CD1c-positive myeloid dendritic cell (primary cell): Measurements from ENCODE around the gene DCAF4.
"Not testable (repeated sequence)": the region's sequence is repeated elsewhere in the genome, so short reads cannot be mapped to it uniquely, and the experiment has no call there.

ENCODE experiments used
- DNase-seq: peaks from one replicate; pipeline ENCODE4 v3.0.0-alpha.2; 2016; ENCODE audit errors: extremely low spot score

Gene DCAF4

DNA sequence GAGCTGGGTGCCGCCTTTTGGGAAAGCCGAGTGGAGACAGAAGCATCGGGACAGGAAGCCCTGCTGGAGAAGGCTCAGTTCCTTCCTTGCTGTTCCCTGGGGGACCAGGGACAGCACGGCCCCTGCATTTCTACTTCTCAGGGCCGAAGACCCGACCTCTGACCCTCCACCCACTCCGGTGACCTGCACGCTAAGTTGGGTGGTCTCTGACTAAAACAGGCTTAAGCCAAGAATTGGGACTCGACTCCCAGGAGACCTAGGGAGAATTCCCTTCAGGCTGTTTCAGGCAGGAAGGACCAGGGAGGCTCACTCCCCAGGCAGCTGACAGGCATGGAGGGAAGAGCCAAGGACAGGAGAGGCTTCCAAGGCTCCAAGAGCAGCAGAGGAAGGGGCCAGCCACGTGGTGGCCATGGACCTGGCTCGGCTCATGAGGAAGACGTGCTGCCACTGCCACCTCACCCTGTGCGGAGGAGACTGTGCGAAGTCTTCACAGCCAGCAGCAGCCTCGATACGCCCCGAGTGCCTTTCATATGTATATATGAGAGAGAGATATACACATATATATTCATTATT, 43.9 kb downstream of the DCAF4 start:
- no peak for DNase-seq

DNA sequence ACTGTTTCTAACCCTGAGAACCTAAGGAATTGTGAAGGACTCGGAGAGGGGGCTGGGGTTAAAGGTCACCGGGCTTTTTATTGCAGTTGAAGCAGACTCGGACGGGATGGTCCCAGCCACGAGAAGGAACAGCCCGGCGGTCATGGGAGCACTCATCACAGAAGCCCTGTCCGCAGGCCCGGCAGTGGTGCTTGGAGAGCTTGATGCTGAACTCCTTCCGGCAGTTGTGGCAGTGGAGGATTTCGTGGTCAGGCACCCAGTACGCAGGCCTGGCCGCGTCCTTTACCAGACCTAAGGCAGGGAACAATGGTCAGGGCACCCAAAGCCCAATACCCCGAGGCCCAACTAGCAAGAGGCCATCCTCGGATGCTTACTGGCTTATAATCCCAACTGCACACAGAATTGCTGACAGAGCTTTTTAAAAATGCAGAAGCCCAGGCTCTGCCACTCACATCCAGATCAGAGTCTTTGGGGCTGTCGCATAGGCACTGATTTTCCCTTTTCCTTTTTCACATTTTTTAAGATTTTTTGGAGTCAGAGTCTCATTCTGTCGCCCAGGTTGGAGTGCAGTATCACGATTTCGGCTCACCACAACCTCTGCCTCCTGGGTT, 44.7 kb downstream of the DCAF4 start:
- DNase-seq: no peak

DNA sequence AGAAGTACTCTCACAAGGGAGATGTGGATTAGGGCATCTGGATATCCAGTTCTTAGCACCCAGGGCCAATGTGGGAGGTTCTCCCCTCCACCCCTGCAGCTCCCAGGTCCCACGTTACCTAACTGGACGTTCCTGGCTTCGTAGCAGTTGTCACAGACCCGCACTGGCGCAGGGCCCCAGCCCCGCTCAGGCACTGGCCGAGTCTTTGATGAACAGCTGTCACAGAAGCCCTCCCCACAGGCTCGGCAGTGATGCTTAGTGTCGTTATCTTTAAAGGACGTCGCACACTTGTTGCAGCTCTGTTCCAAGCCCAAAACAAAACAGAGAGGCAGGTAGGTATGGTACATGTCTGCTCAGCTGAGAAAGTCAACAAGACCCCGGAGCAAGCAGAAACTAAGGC, 48.4 kb downstream of the DCAF4 start:
- DNase-seq: no peak

DNA sequence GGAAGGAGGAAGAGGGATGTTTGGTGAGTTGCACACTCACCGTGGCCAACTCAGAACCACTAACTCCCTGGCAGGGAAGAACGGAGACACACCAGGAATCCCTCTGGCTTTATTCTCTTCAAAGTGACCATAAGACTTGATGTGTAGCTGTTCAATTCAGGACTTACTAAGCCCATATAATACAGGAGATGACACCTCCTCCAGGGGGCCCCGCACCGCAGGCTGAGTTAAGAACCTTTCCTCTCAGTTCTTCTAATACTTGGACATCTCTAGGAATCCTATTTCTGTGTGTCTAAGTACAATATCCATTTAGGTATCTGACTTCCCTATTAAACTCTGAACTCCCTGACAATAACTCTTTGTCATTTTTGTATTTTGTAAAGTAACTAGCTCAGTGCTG, 49.5 kb downstream of the DCAF4 start:
- DNase-seq: no peak

DNA sequence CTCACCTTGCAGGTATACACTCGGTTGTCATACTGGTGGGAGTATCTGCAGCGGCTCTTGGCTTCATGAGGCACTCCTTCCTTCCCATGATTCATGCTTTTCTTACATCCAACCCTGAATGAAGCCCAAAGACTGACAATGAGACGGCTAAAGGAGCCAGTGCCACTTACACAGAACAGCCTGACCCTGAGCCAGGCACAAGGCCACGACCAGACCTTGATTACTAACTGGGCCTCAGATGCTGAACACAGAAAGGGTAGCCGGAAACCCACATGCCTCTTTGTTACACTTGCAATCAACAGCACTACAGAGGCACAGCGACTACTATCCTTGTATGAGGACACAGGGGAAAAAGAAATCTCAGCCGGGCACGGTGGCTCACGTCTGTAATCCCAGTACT, 52.6 kb downstream of the DCAF4 start:
- no peak for DNase-seq

DNA sequence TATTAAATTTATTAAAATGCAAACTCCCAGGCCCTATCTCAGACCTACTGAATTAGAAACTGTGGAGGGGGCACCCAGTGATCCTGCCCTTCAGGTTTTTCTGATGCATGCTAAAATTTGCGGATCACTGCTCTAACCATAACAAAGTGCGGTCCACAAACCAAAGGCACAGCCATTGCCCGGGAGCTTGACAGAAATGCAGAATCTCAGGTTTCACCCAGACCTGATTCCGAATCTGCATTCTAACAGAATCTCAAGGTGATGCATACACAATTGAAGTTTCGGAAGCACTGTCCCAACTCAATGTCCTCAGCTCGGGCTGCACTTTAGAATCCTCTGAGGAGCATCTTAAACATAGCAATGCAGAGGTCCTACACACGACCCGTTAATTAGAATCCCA, 54.6 kb downstream of the DCAF4 start:
- no peak for DNase-seq

DNA sequence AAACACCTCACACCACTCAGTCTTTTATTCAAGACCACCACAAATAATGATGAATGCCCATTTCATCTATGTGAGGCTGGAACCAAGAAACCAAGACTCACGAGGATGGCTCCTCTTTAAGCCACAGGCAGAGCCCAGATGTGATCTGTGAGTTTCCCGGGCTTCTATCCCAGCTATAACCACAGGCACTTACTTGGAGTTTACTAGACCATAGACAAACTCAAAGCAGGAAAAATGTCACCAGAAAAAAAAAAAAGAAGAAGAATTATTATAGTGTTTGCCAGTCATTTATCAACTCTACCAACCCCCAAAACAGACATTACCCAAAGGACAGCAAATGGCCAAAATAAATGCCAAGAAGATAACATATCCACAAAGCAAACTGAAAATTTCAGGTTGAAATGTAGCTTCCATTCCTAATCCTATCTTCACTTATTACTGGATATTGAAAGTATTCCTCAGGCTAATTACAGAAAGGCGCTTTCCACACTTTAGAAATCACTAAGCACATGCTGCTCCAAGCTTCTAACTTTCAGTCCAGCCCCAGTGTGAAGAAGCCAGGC, 56.0 kb downstream of the DCAF4 start:
- DNase-seq: no peak

DNA sequence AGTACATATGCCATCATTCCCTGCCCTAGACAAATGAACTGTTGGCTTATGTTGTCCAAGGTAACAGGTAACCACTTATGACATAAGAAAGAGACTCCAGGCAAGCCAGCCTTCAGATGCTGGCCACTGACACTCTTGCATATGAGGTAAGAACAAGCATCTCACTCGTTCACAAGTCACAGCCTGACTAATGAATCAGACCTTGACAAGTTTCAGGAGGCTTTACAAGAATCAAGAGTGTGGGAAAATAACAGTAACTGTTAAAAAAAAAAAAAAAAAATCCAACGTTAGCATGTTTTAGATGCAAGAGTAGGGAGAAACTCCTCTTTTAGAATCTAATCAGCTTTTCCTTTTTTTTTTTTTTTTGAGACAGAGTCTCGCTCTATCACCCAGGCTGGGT, 60.0 kb downstream of the DCAF4 start:
- DNase-seq: no peak

DNA sequence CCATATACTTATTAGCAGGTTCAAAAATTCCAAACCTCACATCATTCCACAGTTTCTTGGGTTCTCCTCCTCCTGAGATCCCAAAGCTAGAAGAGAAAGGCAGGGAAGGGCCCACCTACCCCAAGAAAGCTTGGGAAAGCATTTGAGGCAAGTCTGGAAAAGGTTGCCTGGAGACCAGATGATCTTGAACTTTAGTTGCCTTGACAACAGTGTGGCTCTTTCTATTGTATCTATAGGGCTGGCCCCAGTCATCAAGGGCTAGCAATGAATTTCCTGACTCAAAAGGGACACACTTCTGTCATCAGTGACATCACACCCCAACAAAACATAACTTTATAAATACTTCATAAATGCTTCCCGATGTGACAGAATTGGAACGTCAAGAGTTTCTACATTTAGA, 60.6 kb downstream of the DCAF4 start:
- no peak for DNase-seq

DNA sequence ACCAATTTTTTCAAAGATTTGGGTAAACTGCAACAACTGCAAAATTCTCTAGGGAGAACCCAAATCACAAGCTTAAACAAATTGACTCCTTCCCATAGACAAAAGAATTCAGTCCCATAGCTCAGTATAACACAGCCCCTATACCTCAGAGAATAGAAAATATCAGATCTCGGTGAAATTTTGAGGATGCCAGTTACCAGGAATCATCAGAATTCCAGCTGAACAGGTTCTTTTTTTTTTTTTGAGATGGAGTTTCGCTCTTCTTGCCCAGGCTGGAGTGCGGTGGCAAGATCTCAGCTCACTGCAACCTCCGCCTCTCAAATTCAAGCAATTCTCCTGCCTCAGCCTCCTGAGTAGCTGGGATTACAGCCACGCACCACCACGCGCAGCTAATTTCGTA, 63.9 kb downstream of the DCAF4 start:
- no peak for DNase-seq

DNA sequence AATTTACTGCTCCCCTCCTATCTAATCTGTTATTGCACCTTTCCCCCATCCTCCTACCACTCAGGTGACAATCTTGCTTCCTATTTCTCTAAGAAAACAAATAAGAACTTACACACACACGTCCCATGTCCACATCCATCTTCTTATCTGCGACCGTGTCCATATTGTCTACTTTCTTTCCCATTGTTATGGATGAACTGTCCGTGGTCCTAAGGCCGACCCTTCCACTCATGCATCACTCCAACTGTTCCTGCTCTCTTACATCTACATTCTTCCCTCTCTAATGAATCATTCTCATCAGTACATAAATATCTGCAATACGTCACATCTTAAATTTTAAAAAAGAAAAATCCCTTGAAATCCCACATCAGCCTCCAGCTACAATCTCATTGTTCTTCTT, 70.7 kb downstream of the DCAF4 start:
- no peak for DNase-seq

DNA sequence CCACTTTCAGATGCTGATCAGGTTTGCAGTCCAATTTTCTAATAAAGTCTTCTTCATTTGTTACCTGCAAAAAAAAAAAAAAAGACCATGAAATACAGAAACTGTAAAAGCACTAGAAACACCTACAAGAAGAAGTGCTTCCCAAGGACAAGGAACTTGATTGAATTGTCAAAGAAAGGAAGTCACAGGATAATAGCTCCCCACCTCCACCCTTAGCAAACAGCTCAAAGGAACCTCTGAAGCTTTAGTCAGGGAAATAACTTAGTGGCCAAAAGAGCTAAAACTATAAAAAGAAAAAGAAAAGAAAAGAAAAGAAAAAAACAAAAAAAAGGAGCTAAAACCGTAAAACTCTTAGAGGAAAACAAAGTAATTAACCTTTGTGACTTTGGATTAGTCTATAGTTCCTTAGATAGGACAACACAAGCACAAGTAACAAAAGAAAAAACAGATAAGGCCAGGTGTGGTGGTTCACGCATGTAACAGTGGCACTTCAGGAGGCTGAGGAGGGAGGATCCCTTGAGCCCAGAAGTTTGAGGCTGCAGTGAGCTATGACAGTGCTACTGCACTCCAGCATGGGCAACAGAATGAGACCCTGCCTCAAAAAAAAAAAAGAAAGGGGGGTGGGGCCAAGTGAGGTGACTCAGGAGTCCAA, 72.1 kb downstream of the DCAF4 start:
- no peak for DNase-seq

DNA sequence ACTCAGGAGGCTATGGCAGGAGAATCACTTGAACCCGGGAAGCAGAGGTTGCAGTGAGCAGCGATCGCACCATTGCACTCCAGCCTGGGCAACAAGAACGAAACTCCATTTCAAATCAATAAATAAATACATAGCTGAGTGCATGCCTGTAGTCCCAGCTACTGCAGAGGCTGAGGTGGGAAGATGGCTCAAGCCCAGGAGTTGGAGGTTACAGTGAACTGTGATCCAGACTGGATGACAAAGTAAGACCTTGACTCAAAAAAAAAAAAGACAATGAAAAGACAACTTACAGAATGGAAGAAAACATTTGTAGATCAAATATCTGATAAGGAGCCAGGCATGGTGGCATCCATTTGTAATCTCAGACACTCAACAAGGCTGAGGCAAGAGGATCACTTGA, 73.1 kb downstream of the DCAF4 start:
- no peak for DNase-seq

DNA sequence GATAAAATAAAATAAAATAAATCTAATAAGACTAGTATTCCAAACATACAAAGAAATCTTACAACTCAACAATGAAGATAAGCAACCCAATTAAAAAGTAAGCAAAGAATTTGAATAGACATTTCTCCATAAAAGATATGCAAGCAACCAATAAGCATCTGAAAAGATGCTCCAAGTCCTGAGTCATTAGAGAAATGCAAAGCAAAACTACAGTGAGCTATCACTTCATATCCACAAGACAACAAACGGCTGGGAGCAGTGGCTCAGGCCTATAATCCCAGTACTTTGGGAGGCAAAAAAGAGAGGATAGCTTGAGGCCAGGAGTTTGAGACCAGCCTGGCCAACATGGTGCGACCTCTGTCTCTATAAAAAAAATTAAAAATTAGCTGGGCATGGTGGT, 73.8 kb downstream of the DCAF4 start:
- DNase-seq: no peak

DNA sequence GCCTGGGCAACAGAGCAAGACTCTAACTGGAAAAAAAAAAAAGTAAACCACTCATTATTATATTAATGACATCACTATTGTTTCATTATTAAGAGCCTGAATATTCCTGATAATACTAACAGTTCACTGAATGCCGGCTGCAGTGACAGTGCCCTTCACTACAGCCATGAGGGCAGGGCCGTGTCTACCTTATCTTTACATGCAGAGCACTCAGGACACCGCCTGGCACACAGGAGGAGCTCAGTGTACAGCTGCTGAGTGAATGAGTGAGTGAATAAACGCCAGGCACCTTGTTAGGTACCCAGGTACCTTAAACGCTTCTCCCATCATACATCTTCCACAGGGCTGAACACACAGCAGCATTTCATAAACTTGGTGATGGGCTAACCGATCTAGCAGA, 77.4 kb downstream of the DCAF4 start:
- DNase-seq: no peak

DNA sequence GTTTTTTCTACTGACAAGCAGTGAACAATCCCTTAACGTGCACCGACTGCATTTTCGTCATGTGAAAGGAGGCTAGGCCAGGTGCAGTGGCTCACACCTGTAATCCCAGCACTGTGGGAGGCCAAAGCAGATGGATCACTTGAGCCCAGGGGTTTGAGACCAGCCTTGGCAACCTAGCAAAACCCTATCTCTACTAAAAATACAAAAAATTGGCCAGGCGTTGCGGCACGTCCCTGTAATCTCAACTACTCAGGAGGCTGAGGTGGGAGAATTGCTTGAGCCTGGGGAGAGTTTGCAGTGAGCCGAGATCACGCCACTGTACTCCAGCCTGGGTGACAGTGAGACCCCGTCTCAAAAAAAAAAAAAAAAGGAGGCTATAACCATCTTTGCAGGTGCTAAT, 78.4 kb downstream of the DCAF4 start:
- DNase-seq: not testable (repeated sequence)

DNA sequence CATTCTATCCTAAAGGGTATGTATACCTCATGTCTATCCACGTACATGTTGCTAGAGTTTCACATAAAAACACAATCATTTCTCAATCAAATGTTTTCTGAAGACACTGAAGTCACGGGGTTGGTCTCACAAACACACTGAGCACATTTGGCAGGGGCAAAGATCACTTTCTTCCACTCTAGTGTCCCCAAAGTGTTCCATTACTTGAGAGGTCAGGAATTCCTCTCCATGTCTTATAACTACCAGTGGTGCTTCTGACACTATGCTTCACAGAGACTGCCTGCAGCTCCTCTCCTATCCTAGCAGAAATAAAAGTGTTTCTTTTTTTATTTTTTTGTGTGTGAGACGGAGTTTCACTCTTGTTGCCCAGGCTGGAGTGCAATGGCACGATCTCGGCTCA, 81.6 kb downstream of the DCAF4 start:
- no peak for DNase-seq

DNA sequence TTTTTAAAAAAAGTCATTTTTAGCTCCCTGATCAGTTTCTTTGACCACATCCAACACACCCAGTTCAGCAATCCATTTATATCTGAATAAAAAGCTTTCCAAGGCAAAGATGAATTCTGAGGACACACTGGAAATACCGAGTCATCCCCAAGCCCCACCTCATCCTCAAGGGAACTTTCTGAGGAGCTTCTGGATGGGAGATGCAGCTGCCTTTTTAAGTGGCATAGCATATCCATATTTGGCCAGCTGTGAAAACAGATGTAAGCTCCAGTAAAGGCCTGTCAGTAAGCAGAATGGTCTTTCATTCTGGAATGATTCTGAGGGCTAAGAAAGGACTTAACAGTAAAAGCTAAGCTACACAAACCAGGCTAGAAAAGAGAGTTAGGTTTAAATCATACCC, 82.2 kb downstream of the DCAF4 start:
- DNase-seq: no peak
